BJ (cell line): ENCODE results near the gene LILRA1. TPM values are rescaled to one million over a fixed set of nuclear protein-coding genes. Genes with fewer than 3 reads are reported as not detected.

Source experiments
- CTCF ChIA-PET: fragments of 350-600 bp; formaldehyde crosslinking; extraction: SDS; loops from one replicate; lab custom pipeline; 2021; ENCODE audit warnings: antibody characterized with exemption, inconsistent platforms; lab: Yijun Ruan, JAX
- POLR2A ChIA-PET: fragments of 300-600 bp; sonication (Branson Sonifier 250); formaldehyde crosslinking; extraction: SDS; loops from one replicate; lab custom pipeline; 2021; ENCODE audit warnings: antibody characterized with exemption; lab: Charles Lee
- DNase-seq: peaks from one replicate; pipeline ENCODE4 v3.0.0-alpha.2; 2011; ENCODE audit warnings: low read depth
- H3K27me3 ChIP-seq: 2 replicates; pipeline ENCODE4 v1.6.0; 2011; ENCODE audit warnings: low read length; ENCODE audit not compliant: control insufficient read depth, insufficient read depth
- H3K36me3 ChIP-seq: 2 replicates; pipeline ENCODE4 v1.5.1; 2011; ENCODE audit warnings: low read length; ENCODE audit not compliant: control insufficient read depth, insufficient read depth
- H3K4me3 ChIP-seq: 2 replicates; pipeline ENCODE4 v1.5.1; 2011; ENCODE audit warnings: low read depth, mild to moderate bottlenecking, control low read depth, low read length
- CTCF ChIP-seq: IDR thresholded peaks from 2 replicates; pipeline ENCODE4 v1.5.1; 2011; ENCODE audit warnings: low read depth, mild to moderate bottlenecking, control low read depth, inconsistent platforms, low read length, moderate library complexity; ENCODE audit not compliant: insufficient read depth
- polyA plus RNA-seq: library from polyadenylated mRNA; depleted of rRNA; stranded (reverse); fragments of >200 nt; gene quantifications from 2 replicates; pipeline ENCODE4 v1.2.3, GENCODE V29; 2011

LILRA1 gene
- polyA plus RNA-seq, 1 experiment = not detected

- Histone ChIP-seq H3K36me3 (no peaks in the 10 kb centered on the region), H3K4me3 (no peak overlapping the region), H3K27me3 (no peaks in the 10 kb centered on the region)
- DNase-seq = no peak
- POLR2A ChIA-PET = no interaction called here
- TF ChIP-seq CTCF = no peak
- CTCF ChIA-PET = no interaction called here
Measured at GRCh38 chr19:54600212-54600611, 6.8 kb downstream of the LILRA1 start.

GRCh38 chr19:54606230-54606629, 12.8 kb downstream of the LILRA1 start:
- no peak overlapping the region for H3K4me3 ChIP-seq
- no peak for DNase-seq
- ChIA-PET POLR2A (no interaction called here), CTCF (no interaction called here)
- no peaks in the 10 kb centered on the region for H3K36me3 ChIP-seq
- H3K27me3 ChIP-seq = no peaks in the 10 kb centered on the region
- no peak for TF ChIP-seq CTCF

GRCh38 chr19:54606891-54607784, 13.7 kb downstream of the LILRA1 start:
- H3K4me3 ChIP-seq = no peak overlapping the region
- CTCF ChIA-PET = no interaction called here
- DNase-seq = no peak
- H3K36me3 ChIP-seq = no peaks in the 10 kb centered on the region
- POLR2A ChIA-PET = no interaction called here
- no peak for TF ChIP-seq CTCF
- H3K27me3 ChIP-seq = no peaks in the 10 kb centered on the region

GRCh38 chr19:54607785-54608150, 14.3 kb downstream of the LILRA1 start:
- ChIA-PET POLR2A (no interaction called here), CTCF (no interaction called here)
- DNase-seq = no peak
- H3K27me3 ChIP-seq = no peaks in the 10 kb centered on the region
- no peak overlapping the region for H3K4me3 ChIP-seq
- no peaks in the 10 kb centered on the region for H3K36me3 ChIP-seq
- no peak for TF ChIP-seq CTCF

GRCh38 chr19:54608205-54608604, 14.8 kb downstream of the LILRA1 start:
- Histone ChIP-seq H3K4me3 (no peak overlapping the region), H3K27me3 (no peaks in the 10 kb centered on the region), H3K36me3 (no peaks in the 10 kb centered on the region)
- no peak for DNase-seq
- ChIA-PET POLR2A (no interaction called here), CTCF (no interaction called here)
- no peak for TF ChIP-seq CTCF
